ENCODE measurements around the gene GPR158. TPM values are rescaled to one million over a fixed set of nuclear protein-coding genes. Genes with fewer than 3 reads are reported as not detected.

The GPR158 gene
- total and polyA plus RNA-seq, 2 experiments from 2014 or later = 0.02 to 0.47 TPM

GRCh38 chr10:25627606-25628005 lies 452.8 kb downstream of the GPR158 start:
- Histone ChIP-seq H3K9me3 (ENCODE audit: low read depth) (no peaks in the 10 kb centered on the region), H3K27me3 (no peaks in the 10 kb centered on the region), H3K4me2 (no peak overlapping the region), H3K79me2 (no peaks in the 10 kb centered on the region), H2AFZ (no peak overlapping the region), H3K9me2 (replicated peaks; ENCODE audit: insufficient read depth) (no peaks in the 10 kb centered on the region), H3K27ac (no peak overlapping the region), H3K36me3 (replicated peaks; ENCODE audit: insufficient read depth, low read depth) (no peaks in the 10 kb centered on the region), H3K4me1 (ENCODE audit: insufficient read depth) (no peaks in the 10 kb centered on the region), H4K20me1 (ENCODE audit: insufficient read depth, poor library complexity, severe bottlenecking) (no peaks in the 10 kb centered on the region), H3K4me3 (no peak overlapping the region)
- DNase-seq (ENCODE audit: low spot score) = no peak
- 89% methylated on average over 3 of the region's 3 CpGs for WGBS (ENCODE audit: low lambda C conversion rate, missing lambda C conversion rate)
- TF ChIP-seq EZH2phosphoT487 (IDR thresholded peaks at IDR 0.05; ENCODE audit: low read depth, severe bottlenecking, unreplicated experiment) (no peak), CTCF (IDR thresholded peaks at IDR 0.05; ENCODE audit: poor library complexity) (no peak), EZH2 (IDR thresholded peaks at IDR 0.05; ENCODE audit: borderline replicate concordance) (no peak)

GRCh38 chr10:25629333-25629732 lies 454.5 kb downstream of the GPR158 start:
- H2AFZ ChIP-seq = no peak overlapping the region
- no peak for DNase-seq (ENCODE audit: low spot score)
- no peak overlapping the region for H3K27ac ChIP-seq
- TF ChIP-seq CTCF (IDR thresholded peaks at IDR 0.05; ENCODE audit: poor library complexity) = no peak
- no peak for TF ChIP-seq EZH2 (IDR thresholded peaks at IDR 0.05; ENCODE audit: borderline replicate concordance)
- no peak overlapping the region for H3K4me3 ChIP-seq
- no peaks in the 10 kb centered on the region for H3K79me2 ChIP-seq
- H3K4me1 ChIP-seq (ENCODE audit: insufficient read depth) = no peaks in the 10 kb centered on the region
- H3K27me3 ChIP-seq = no peaks in the 10 kb centered on the region
- H4K20me1 ChIP-seq (ENCODE audit: insufficient read depth, poor library complexity, severe bottlenecking) = no peaks in the 10 kb centered on the region
- H3K9me3 ChIP-seq (ENCODE audit: low read depth) = no peaks in the 10 kb centered on the region
- no peak overlapping the region for H3K4me2 ChIP-seq
- no peaks in the 10 kb centered on the region for H3K36me3 ChIP-seq (replicated peaks; ENCODE audit: insufficient read depth, low read depth)
- H3K9me2 ChIP-seq (replicated peaks; ENCODE audit: insufficient read depth) = no peaks in the 10 kb centered on the region

DNA sequence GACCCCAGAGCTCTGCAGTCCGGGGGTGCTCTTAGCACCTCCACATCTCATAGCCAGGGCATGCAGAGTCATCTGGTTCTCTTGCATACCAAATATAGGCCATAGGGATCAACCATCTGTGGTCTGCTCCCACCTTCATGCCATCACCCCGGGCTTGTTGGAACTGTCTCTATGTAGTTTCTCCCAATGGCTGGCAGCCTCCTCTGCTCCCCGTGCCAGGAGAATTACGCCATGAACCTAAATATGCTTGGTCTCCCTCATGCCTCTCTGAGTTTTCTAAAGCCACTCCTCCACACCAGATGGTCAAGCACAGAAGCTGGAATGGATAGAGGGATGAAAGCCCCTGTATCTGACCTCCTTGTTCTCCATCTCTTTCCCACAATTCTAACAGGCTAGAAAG lies 456.7 kb downstream of the GPR158 start:
- Histone ChIP-seq H3K27me3 (no peaks in the 10 kb centered on the region), H3K4me1 (ENCODE audit: insufficient read depth) (no peaks in the 10 kb centered on the region), H3K36me3 (replicated peaks; ENCODE audit: insufficient read depth, low read depth) (no peaks in the 10 kb centered on the region), H3K4me3 (no peak overlapping the region), H2AFZ (no peak overlapping the region), H3K9me3 (ENCODE audit: low read depth) (no peaks in the 10 kb centered on the region), H3K9me2 (replicated peaks; ENCODE audit: insufficient read depth) (no peaks in the 10 kb centered on the region), H3K79me2 (no peaks in the 10 kb centered on the region), H3K4me2 (no peak overlapping the region), H3K27ac (no peak overlapping the region), H4K20me1 (ENCODE audit: insufficient read depth, poor library complexity, severe bottlenecking) (no peaks in the 10 kb centered on the region)
- TF ChIP-seq EZH2 (IDR thresholded peaks at IDR 0.05; ENCODE audit: borderline replicate concordance) = no peak
- TF ChIP-seq EZH2phosphoT487 (IDR thresholded peaks at IDR 0.05; ENCODE audit: low read depth, severe bottlenecking, unreplicated experiment) = no peak
- TF ChIP-seq CTCF (IDR thresholded peaks at IDR 0.05; ENCODE audit: poor library complexity) = no peak
- WGBS (ENCODE audit: low lambda C conversion rate, missing lambda C conversion rate) = 98% methylated on average over 4 of the region's 4 CpGs
- DNase-seq (ENCODE audit: low spot score) = no peak

DNA sequence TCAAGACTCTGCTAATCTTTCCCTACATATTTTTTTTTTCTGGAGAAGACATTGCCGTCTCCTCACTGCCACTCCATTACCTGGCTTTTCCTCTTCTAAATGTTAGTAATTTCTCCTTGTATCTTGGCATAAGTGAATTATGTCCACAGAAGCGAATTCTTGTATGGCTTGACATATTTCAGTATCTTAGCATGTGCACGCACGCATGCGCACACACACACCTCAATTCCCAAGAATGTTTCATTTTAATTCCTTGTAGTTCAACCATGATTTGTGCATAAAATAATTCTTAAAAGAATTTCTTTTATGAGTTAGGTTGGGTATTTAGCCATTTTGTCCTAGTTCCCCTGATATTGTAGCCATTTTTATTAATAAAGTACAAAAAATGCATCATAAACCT lies 458.0 kb downstream of the GPR158 start:
- Histone ChIP-seq H3K36me3 (replicated peaks; ENCODE audit: insufficient read depth, low read depth) (no peaks in the 10 kb centered on the region), H3K4me3 (no peak overlapping the region), H3K4me1 (ENCODE audit: insufficient read depth) (no peaks in the 10 kb centered on the region), H3K27ac (no peak overlapping the region), H3K4me2 (no peak overlapping the region), H3K9me3 (ENCODE audit: low read depth) (no peaks in the 10 kb centered on the region), H4K20me1 (ENCODE audit: insufficient read depth, poor library complexity, severe bottlenecking) (no peaks in the 10 kb centered on the region), H2AFZ (no peak overlapping the region), H3K9me2 (replicated peaks; ENCODE audit: insufficient read depth) (no peaks in the 10 kb centered on the region), H3K79me2 (no peaks in the 10 kb centered on the region), H3K27me3 (no peaks in the 10 kb centered on the region)
- WGBS (ENCODE audit: low lambda C conversion rate, missing lambda C conversion rate) = 95% methylated on average over 5 of the region's 5 CpGs
- no peak for TF ChIP-seq EZH2phosphoT487 (IDR thresholded peaks at IDR 0.05; ENCODE audit: low read depth, severe bottlenecking, unreplicated experiment)
- no peak for TF ChIP-seq EZH2 (IDR thresholded peaks at IDR 0.05; ENCODE audit: borderline replicate concordance)
- no peak for TF ChIP-seq CTCF (IDR thresholded peaks at IDR 0.05; ENCODE audit: poor library complexity)
- DNase-seq (ENCODE audit: low spot score) = no peak

Measured in hepatocyte (in vitro differentiated cells).